SK-N-MC (cell line): ENCODE results near the gene MAPK6.

ENCODE experiments used
- DNase-seq: peaks from one replicate; pipeline ENCODE4 v3.0.0-alpha.2; 2011; ENCODE audit warnings: low read depth, low spot score
- H3K27ac ChIP-seq: fragments of 200-600 bp; sonication (generic); 2 replicates; pipeline ENCODE4 v1.5.1; 2016; ENCODE audit warnings: mixed run types
- H3K36me3 ChIP-seq: fragments of 200-600 bp; sonication (generic); 2 replicates; pipeline ENCODE4 v1.6.1; 2017; ENCODE audit warnings: antibody characterized with exemption, low read length, mixed read lengths; ENCODE audit not compliant: insufficient read depth
- H3K4me3 ChIP-seq: fragments of 200-600 bp; sonication (generic); 2 replicates; pipeline ENCODE4 v1.5.1; 2016
- H3K9ac ChIP-seq: fragments of 200-600 bp; sonication (generic); 2 replicates; pipeline ENCODE4 v1.8.0; 2017; ENCODE audit warnings: mixed run types, mixed read lengths; ENCODE audit not compliant: insufficient read length
- H3K9me3 ChIP-seq: fragments of 200-600 bp; sonication (generic); 2 replicates; pipeline ENCODE4 v1.6.1; 2017; ENCODE audit warnings: low read depth, mild to moderate bottlenecking, antibody characterized with exemption, low read length, moderate library complexity, mixed read lengths
- EZH2 ChIP-seq: fragments of 200-600 bp; sonication (generic); IDR thresholded peaks from one replicate; pipeline ENCODE4 v1.6.1; 2017; ENCODE audit warnings: antibody characterized with exemption
- FOXP2 ChIP-seq: optimal IDR thresholded peaks from 2 replicates; pipeline ENCODE3; 2011; ENCODE audit warnings: mild to moderate bottlenecking, moderate library complexity; ENCODE audit not compliant: insufficient read depth; ENCODE audit errors: extremely low read length, control extremely low read depth
- POLR2AphosphoS5 ChIP-seq: IDR thresholded peaks from 2 replicates; pipeline ENCODE4 v1.6.1; 2012; ENCODE audit warnings: mild to moderate bottlenecking, low read depth, low read length, borderline replicate concordance

Gene MAPK6

GRCh38 chr15:52018693-52019393 is at the start of gene MAPK6:
Gene MAPK6, plus strand, starts transcription at chr15:52019219. Its CDS starts 27,242 bp downstream, at chr15:52046461.
- Histone ChIP-seq H3K36me3 (peaks cover 8% of the 10 kb centered on the region), H3K4me3 (peak within 1 kb of the TSS; percentile 99), H3K9ac (peak within 1 kb of the TSS; percentile 97), H3K9me3 (no peaks in the 10 kb centered on the region), H3K27ac (peak within 1 kb of the TSS; percentile 94)
- peak; percentile 84 for TF ChIP-seq POLR2AphosphoS5
- no peak for TF ChIP-seq EZH2
- no peak for TF ChIP-seq FOXP2
- no peak for DNase-seq

DNA sequence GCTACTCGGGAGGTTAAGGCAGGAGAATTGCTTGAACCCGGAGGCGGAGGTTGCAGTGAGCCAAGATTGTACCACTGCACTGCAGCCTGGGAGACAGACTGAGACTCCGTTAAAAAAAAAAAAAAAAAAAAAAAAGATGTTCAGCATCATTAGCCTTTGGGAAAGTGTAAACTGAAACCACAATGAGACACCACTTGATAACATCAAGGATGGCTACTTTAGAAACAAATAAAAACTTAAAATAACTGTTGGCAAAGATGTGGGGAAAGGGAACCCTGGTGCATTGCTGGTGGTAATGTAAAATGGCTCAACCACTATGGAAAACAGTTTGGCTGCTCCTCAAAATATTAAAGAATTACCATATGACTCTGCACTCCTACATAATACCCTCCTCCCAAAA is 49.3 kb upstream of the MAPK6 start:
- peak overlapping the region; percentile 87 for H3K4me3 ChIP-seq
- no peak for TF ChIP-seq EZH2
- TF ChIP-seq FOXP2 = no peak
- TF ChIP-seq POLR2AphosphoS5 = no peak
- H3K9me3 ChIP-seq = no peaks in the 10 kb centered on the region
- peaks cover 26% of the 10 kb centered on the region for H3K36me3 ChIP-seq
- H3K9ac ChIP-seq = no peak overlapping the region
- peak overlapping the region; percentile 26; the same call in 1 of the 2 replicates for H3K27ac ChIP-seq
- DNase-seq = no peak

GRCh38 chr15:51970132-51970817 is 48.7 kb upstream of the MAPK6 start:
- DNase-seq = no peak
- no peak for TF ChIP-seq EZH2
- Histone ChIP-seq H3K36me3 (peaks cover 20% of the 10 kb centered on the region), H3K27ac (peak overlapping the region; percentile 26; the same call in 1 of the 2 replicates), H3K9me3 (no peaks in the 10 kb centered on the region), H3K9ac (peak overlapping the region; percentile 91), H3K4me3 (peak overlapping the region; percentile 87)

GRCh38 chr15:51971032-51971374 is 48.0 kb upstream of the MAPK6 start:
- TF ChIP-seq EZH2 (no peak), FOXP2 (no peak), POLR2AphosphoS5 (no peak)
- Histone ChIP-seq H3K9me3 (no peaks in the 10 kb centered on the region), H3K36me3 (peaks cover 13% of the 10 kb centered on the region), H3K9ac (peak overlapping the region; percentile 91), H3K4me3 (peak overlapping the region; percentile 87), H3K27ac (peak overlapping the region; percentile 91; the same call in 1 of the 2 replicates)
- DNase-seq = no peak

- no peaks in the 10 kb centered on the region for H3K9me3 ChIP-seq
- peak; percentile 87 for DNase-seq
- peak within 1 kb of the TSS; percentile 87 for H3K4me3 ChIP-seq
- H3K9ac ChIP-seq = peak within 1 kb of the TSS; percentile 91
- TF ChIP-seq POLR2AphosphoS5 = peak; percentile 94
- TF ChIP-seq FOXP2 = no peak
- TF ChIP-seq EZH2 = no peak
- H3K36me3 ChIP-seq = peaks cover 10% of the 10 kb centered on the region
- peak within 1 kb of the TSS; percentile 91 for H3K27ac ChIP-seq
These were observed 47.5 kb upstream of the MAPK6 start, which contains the start of gene LEO1 for GRCh38 chr15:51971375-51972133. Gene LEO1, minus strand, starts transcription at chr15:51971778. Its CDS starts 33 bp downstream, at chr15:51971745.

DNA sequence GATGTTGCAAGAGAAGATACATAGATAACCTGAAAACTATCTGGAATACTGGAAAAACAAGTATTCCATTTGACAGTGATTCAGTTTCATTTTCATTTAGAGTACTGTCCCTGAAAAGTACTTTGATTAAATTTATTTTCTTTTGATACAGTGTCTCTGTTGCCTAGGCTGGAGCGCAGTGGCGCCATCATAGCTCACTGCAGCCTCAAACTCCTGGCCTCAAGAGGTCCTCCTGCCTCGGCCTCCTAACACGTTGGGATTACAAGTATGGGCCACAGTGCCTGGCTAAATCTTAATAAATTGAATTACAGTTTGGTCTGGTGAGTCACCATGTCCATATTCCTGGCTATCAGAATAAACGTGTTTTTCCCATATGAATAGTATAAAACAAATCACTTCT is 45.8 kb upstream of the MAPK6 start:
- H3K36me3 ChIP-seq = no peaks in the 10 kb centered on the region
- H3K9me3 ChIP-seq = no peaks in the 10 kb centered on the region
- no peak for TF ChIP-seq POLR2AphosphoS5
- no peak for TF ChIP-seq EZH2
- no peak for TF ChIP-seq FOXP2
- DNase-seq = no peak
- H3K27ac ChIP-seq = no peak overlapping the region
- no peak overlapping the region for H3K4me3 ChIP-seq
- no peak overlapping the region for H3K9ac ChIP-seq

DNA sequence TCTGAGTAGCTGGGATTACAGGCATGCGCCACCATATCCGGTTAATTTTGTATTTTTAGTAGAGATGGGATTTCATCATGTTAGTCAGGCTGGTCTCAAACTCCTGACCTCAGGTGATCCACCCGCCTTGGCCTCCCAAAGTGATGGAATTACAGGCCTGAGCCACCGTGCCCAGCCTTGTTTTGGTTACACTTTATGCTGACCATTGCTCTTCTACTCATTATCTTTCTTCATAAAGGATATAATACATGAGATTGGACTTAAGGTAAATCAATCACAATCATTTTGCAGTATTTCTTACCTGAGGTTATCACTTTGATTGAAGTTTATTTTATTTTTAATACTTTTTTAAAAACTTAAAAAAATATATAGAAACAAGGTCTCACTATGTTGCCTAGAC is 45.2 kb upstream of the MAPK6 start:
- no peak overlapping the region for H3K9ac ChIP-seq
- H3K36me3 ChIP-seq = no peaks in the 10 kb centered on the region
- TF ChIP-seq POLR2AphosphoS5 = no peak
- no peak for TF ChIP-seq EZH2
- TF ChIP-seq FOXP2 = no peak
- no peak overlapping the region for H3K4me3 ChIP-seq
- DNase-seq = no peak
- H3K9me3 ChIP-seq = no peaks in the 10 kb centered on the region
- H3K27ac ChIP-seq = no peak overlapping the region

DNA sequence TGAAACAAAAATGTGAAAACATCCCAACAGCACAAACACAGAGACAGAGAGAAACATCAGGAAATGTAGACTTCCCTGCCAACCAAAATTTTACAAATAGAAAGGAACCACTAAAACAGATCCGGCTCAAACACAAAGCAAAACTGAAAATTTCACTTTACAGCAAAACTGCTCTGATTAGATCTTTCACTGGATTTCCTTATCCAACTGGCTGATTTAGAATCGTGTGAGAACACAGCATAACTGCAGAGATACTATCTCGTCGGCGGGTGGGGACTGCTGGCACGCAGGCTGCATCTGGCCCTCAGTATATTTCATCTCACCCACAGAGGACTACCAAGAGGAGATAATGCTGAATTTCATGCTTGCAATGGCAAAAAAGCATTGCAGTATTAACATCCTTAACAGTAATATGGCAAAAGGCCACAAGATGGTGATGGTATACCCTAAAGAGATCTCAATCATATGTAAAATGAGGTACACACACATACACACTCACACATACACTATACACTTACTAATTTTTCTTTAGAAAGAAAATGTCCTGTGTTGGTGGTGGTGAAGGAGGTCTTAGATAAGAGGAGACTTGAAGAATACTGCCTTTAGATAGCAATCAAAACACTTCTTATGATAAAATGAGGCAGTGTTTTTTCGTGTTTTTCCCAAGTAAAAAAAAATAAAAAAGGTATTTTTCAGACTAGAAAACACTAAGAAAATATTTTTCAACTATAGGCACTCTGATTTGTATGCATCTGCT is 36.8 kb upstream of the MAPK6 start:
- Histone ChIP-seq H3K9ac (peak overlapping the region; percentile 84), H3K27ac (peak overlapping the region; percentile 93), H3K36me3 (no peaks in the 10 kb centered on the region), H3K9me3 (no peaks in the 10 kb centered on the region), H3K4me3 (peak overlapping the region; percentile 73)
- DNase-seq = peak; percentile 85
- TF ChIP-seq FOXP2 (no peak), POLR2AphosphoS5 (no peak), EZH2 (no peak)
